AG04450 (cell line): Measurements from ENCODE around the gene IL12A. TPM values are rescaled to one million over a fixed set of nuclear protein-coding genes. Genes with fewer than 3 reads are reported as not detected.

Source experiments
- CTCF ChIA-PET: fragments of 300-600, 350-600 bp; formaldehyde crosslinking; extraction: SDS; loops from one replicate; lab custom pipeline; 2022; ENCODE audit warnings: antibody characterized with exemption, inconsistent platforms; lab: Charles Lee
- POLR2A ChIA-PET: fragments of 350-600 bp; formaldehyde crosslinking; extraction: SDS; loops from one replicate; lab custom pipeline; 2021; ENCODE audit warnings: antibody characterized with exemption, inconsistent platforms; lab: Yijun Ruan, JAX
- DNase-seq: peaks from one replicate; pipeline ENCODE4 v3.0.0-alpha.2; 2011; ENCODE audit warnings: low read depth, low spot score
- H3K27ac ChIP-seq: one replicate; pipeline ENCODE4 v1.5.1; 2012; ENCODE audit warnings: low read depth, low read length, control low read depth
- H3K27me3 ChIP-seq: one replicate; pipeline ENCODE4 v1.6.0; 2012; ENCODE audit warnings: low read length; ENCODE audit not compliant: control insufficient read depth, insufficient read depth
- H3K4me3 ChIP-seq: 2 replicates; pipeline ENCODE4 v1.5.1; 2011; ENCODE audit warnings: mild to moderate bottlenecking, low read depth, low read length, control low read depth
- H3K9me3 ChIP-seq: 2 replicates; pipeline ENCODE4 v1.5.1; 2012; ENCODE audit warnings: low read length; ENCODE audit not compliant: control insufficient read depth, insufficient read depth
- polyA plus RNA-seq: library from polyadenylated mRNA; depleted of rRNA; stranded (reverse); fragments of >200 nt; gene quantifications from 2 replicates; pipeline ENCODE4 v1.2.3, GENCODE V29; 2011
- TF ChIP-seq, protein P1 (sequence below): IDR thresholded peaks from 2 replicates; pipeline ENCODE4 v1.5.1; 2011; ENCODE audit warnings: low read depth, low read length, control low read depth, inconsistent platforms

Gene IL12A
- polyA plus RNA-seq, 1 experiment, result 3.6 TPM

DNA sequence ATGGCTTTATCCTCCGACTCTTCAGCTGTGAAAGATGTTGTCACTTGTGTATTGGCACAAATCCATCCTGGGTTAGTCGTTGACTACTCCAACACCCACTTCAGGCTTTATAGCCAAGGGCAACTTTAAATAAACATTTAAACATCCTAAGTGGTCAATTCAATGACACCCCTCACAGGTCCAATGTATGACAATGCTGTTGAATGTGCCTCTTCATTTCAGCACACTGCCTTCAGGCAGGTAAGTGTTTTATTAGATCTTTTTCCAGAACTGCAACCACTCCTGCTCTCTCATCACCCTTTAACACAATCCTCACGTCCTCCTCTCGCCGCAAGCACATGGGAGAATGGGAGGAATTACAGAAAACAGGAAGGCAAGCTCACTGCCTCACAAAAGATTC, 30.3 kb downstream of the IL12A start:
- ChIA-PET CTCF (interaction anchor here (1.2 kb wide), 1 partner anchor 13 kb away, joined by 3 read pairs; no protein-coding TSS in a partner anchor), POLR2A (no interaction called here)
- no peak for DNase-seq
- Histone ChIP-seq H3K27ac (no peak overlapping the region), H3K4me3 (no peak overlapping the region), H3K9me3 (no peaks in the 10 kb centered on the region), H3K27me3 (peaks cover 5% of the 10 kb centered on the region)
- TF ChIP-seq, protein P1, sequence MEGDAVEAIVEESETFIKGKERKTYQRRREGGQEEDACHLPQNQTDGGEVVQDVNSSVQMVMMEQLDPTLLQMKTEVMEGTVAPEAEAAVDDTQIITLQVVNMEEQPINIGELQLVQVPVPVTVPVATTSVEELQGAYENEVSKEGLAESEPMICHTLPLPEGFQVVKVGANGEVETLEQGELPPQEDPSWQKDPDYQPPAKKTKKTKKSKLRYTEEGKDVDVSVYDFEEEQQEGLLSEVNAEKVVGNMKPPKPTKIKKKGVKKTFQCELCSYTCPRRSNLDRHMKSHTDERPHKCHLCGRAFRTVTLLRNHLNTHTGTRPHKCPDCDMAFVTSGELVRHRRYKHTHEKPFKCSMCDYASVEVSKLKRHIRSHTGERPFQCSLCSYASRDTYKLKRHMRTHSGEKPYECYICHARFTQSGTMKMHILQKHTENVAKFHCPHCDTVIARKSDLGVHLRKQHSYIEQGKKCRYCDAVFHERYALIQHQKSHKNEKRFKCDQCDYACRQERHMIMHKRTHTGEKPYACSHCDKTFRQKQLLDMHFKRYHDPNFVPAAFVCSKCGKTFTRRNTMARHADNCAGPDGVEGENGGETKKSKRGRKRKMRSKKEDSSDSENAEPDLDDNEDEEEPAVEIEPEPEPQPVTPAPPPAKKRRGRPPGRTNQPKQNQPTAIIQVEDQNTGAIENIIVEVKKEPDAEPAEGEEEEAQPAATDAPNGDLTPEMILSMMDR, result no peak

DNA sequence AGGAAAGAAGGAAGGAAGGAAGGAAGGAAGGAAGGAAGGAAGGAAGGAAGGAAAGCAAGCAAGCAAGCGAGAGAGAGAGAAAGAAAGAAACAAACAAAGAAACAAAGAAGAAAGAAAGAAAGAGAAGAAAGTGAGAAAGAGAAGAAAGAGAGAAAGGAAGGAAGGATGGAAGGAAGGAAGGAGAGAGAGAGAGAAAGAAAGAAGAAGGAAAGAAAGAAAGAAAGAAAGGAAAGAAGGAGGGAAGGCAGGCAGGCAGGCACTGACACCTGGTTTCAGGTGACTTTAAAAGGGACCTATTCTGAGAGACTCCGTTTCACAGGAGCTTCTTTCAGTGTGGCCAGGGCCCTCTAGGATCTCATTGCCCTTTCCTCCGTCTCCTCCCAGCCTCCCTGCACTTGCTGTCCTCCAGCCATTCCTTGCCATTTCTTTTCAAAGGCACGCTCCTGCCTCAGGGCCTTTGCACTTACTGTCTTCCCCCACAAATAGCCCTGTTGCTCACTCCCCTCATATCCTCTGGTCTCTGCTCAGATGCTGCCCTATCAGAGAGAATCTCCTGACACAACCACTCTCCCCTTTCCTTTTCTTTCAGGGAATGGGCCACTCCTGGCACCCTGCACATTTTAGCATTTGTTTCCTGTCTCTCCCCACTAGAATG, 31.5 kb downstream of the IL12A start:
- no peak for DNase-seq
- CTCF ChIA-PET, result interaction anchor here (1.5 kb wide), 1 partner anchor 14 kb away, joined by 5 read pairs; no protein-coding TSS in a partner anchor
- POLR2A ChIA-PET, result no interaction called here
- Histone ChIP-seq H3K4me3 (no peak overlapping the region), H3K9me3 (no peaks in the 10 kb centered on the region), H3K27ac (no peak overlapping the region), H3K27me3 (peaks cover 5% of the 10 kb centered on the region)
- TF ChIP-seq, protein P1, result no peak

DNA sequence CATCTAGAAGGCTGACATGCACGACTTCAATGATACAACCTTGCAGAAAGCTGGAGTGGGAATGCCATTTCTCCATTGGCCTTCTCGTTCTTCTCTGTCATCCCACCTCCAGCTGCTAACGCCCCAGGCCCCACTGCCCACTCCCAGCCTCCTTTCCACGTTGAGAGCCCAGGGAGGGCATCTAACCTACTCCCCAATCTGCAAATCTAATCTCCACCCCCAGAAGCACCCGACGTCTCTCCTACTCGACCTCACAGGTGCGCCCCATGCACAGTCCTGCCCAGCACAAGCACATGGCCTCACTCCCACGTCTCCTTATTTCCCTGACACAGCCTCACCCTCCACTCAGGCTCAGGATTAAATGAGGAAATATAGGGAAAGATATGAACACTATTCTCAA, 33.4 kb downstream of the IL12A start:
- Histone ChIP-seq H3K4me3 (no peak overlapping the region), H3K27me3 (peaks cover 5% of the 10 kb centered on the region), H3K9me3 (no peaks in the 10 kb centered on the region), H3K27ac (no peak overlapping the region)
- CTCF ChIA-PET, result interaction anchor here (0.7 to 2.3 kb wide), 3 partner anchors 10 to 138 kb away, joined by 3 to 11 read pairs (median 3); no protein-coding TSS in a partner anchor
- no peak for DNase-seq
- POLR2A ChIA-PET, result no interaction called here
- TF ChIP-seq, protein P1, result no peak

DNA sequence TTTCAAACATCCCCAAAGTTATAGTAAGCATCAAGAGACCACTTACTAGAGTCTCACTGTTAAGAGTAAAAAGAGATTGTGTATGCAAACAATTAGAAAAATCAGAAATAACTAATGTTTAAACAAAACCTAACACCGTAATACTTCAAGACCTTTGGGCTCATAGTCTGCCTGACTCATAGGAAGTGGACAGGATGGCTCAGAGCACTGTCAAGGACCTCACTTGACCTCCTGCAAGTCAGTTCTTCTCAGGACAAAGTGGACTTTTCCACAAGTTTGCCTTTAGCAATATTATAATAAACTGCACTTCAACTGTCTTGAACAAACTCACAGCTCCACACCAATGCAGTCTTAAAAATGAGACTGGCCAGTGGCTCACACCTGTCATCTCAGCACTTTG, 34.8 kb downstream of the IL12A start:
- ChIA-PET POLR2A (no interaction called here), CTCF (interaction anchor here (2.3 to 3.3 kb wide), 2 partner anchors 9 to 17 kb away, joined by 11 to 12 read pairs; no protein-coding TSS in a partner anchor)
- Histone ChIP-seq H3K4me3 (no peak overlapping the region), H3K27me3 (peaks cover 5% of the 10 kb centered on the region), H3K9me3 (no peaks in the 10 kb centered on the region), H3K27ac (no peak overlapping the region)
- TF ChIP-seq, protein P1, result no peak
- DNase-seq, result no peak

DNA sequence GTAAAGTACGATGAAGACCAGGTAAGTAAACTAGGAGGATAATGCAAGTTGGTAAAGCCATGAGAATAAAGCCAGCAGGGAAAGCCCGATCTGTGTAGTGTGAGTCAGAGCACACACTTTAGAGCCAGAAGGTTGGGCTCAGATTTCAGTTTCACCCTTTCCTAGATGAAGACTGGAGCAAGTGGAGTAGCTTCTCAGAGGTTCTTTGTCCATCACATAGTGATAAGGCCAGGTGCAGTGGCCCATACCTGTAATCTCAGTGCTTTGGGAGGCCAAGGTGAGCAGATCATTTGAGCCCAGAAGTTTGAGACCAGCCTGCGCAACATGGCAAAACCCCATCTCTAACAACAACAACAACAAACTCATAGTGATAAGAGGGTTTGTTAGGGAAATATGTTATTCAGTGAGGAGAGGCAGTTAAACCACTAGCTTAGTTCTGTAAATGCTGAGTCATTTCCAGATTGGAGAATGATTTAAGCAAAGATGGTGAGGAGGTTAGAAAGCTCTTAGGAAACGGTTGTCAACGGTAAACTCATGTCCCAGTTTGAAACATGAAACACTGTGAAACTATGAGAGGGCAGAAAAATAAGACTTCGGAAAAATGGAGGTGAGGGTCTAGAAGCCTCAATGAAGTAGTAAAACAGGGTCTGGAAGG, 39.0 kb downstream of the IL12A start:
- no peaks in the 10 kb centered on the region for H3K27me3 ChIP-seq
- peak overlapping the region; percentile 97 for H3K27ac ChIP-seq
- DNase-seq, result peak; percentile 62
- H3K9me3 ChIP-seq, result no peaks in the 10 kb centered on the region
- no peak overlapping the region for H3K4me3 ChIP-seq
- ChIA-PET POLR2A (no interaction called here), CTCF (interaction anchor here (1.1 to 1.5 kb wide), 5 partner anchors 24 to 315 kb away, joined by 3 to 10 read pairs (median 4); partner anchors contain the start of gene IL12A)
- TF ChIP-seq, protein P1, result no peak
